ENCODE results near the gene CNGA3. TPM values are rescaled to one million over a fixed set of nuclear protein-coding genes. Genes with fewer than 3 reads are reported as not detected.

Gene CNGA3
- total and polyA plus RNA-seq, 2 of the 8 experiments (the other 6 are each of a cell fraction or from before 2014, with no cell fraction given) = 0.02 TPM; not detected in 1

DNA sequence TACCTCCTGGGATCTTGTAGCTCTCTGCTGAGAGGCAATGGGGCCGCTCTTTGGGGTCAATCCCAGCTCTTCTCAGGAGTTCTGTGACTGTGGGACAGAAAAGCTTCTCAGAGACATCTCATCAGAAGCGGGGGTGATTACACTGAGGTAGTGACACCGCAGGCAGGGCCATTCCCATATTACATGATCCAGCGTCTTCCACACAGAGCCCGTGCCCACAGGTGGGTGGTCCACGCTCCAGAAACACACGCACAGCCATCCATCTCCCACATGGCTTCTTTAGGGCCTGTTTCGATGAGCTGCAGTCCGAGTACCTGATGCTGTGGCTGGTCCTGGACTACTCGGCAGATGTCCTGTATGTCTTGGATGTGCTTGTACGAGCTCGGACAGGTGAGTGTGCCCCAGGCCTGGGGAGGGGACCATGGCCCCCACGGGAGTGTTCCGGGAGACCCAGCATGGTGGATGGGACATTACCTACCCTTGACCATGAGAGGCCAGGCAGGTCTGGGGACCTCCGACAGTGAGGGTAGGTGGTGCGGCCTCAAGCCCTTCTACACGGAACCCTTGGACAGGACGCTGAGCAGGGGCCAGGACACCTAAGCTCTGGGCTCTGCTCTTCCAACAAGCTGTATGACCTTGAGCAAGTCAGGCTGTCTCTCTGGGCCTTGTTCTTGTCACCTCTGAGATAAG lies 45.5 kb downstream of the CNGA3 start:
- H2AK5ac ChIP-seq (ENCODE audit: low read depth, low read length) = no peak overlapping the region
- CTCF ChIA-PET (ENCODE audit: partially characterized antibody) = interaction anchor here (0.6 to 1.1 kb wide), 2 partner anchors 30 to 116 kb away, joined by 3 read pairs; no protein-coding TSS in a partner anchor
- H3K79me1 ChIP-seq (ENCODE audit: low read depth, low read length) = no peaks in the 10 kb centered on the region
- no peaks in the 10 kb centered on the region for H3K36me3 ChIP-seq (ENCODE audit: control insufficient read depth in 2 of 4, insufficient read depth in 4 of 4, low read length in 3 of 4)
- H4K5ac ChIP-seq (ENCODE audit: insufficient read length, low read depth, low read length) = no peak overlapping the region
- H4K20me1 ChIP-seq (replicated peaks in 1 of 2; ENCODE audit: control insufficient read depth in 1 of 2, insufficient read depth in 2 of 2, low read length in 2 of 2) = no peaks in the 10 kb centered on the region
- no peak overlapping the region for H3K4me2 ChIP-seq (ENCODE audit: insufficient read depth in 1 of 2, low read depth in 2 of 2, low read length in 2 of 2)
- no peak for FAIRE-seq
- no peak overlapping the region for H3K14ac ChIP-seq (ENCODE audit: insufficient read length)
- no peak overlapping the region for H3K56ac ChIP-seq (replicated peaks; ENCODE audit: insufficient read length, low read depth, low read length)
- H3K18ac ChIP-seq (ENCODE audit: extremely low read depth, low read length) = no peak overlapping the region
- no peak overlapping the region for H2BK120ac ChIP-seq (replicated peaks; ENCODE audit: low read depth, low read length)
- H3K27me3 ChIP-seq (replicated peaks in 1 of 4; ENCODE audit: control insufficient read depth in 3 of 4, extremely low read depth in 1 of 4, insufficient read depth in 3 of 4, low read length in 3 of 4) = peaks cover 0 to 2% (median 0%) of the 10 kb centered on the region in 4 experiments; a peak in 2 of 7 replicates
- no peak overlapping the region for H2BK15ac ChIP-seq (ENCODE audit: low read length)
- 92% methylated on average over 18 of the region's 18 CpGs; no CpG with 5 or more reads in 1 of the 2 experiments for WGBS, 2 experiments (ENCODE audit: extremely low coverage in 1 of 2, insufficient coverage in 1 of 2, insufficient read length in 1 of 2, insufficient replicate concordance in 2 of 2, low coverage in 1 of 2, low lambda C conversion rate in 2 of 2, missing lambda C conversion rate in 1 of 2)
- H3K9me3 ChIP-seq (ENCODE audit: insufficient read depth in 2 of 2, low read depth in 1 of 2, low read length in 1 of 2) = no peaks in the 10 kb centered on the region; a peak in 1 of 4 replicates
- no peaks in the 10 kb centered on the region for H3K23me2 ChIP-seq (ENCODE audit: low read depth, low read length)
- H3K4me1 ChIP-seq (replicated peaks in 1 of 4; ENCODE audit: control insufficient read depth in 3 of 4, insufficient read depth in 4 of 4, low read length in 3 of 4) = peaks cover 0 to 4% (median 0%) of the 10 kb centered on the region in 4 experiments; a peak in 2 of 7 replicates
- no peak overlapping the region for H4K8ac ChIP-seq (ENCODE audit: extremely low read depth, insufficient read depth, low read length)
- no peak overlapping the region for H2BK20ac ChIP-seq (ENCODE audit: low read length)
- POLR2A ChIA-PET (ENCODE audit: partially characterized antibody) = no interaction called here
- DNase-seq (ENCODE audit: low read depth in 1 of 2, low spot score in 2 of 2) = no peak
- H3K23ac ChIP-seq (ENCODE audit: insufficient read length) = no peak overlapping the region
- H2BK12ac ChIP-seq (ENCODE audit: low read depth, low read length) = no peak overlapping the region
- H4K91ac ChIP-seq (replicated peaks; ENCODE audit: insufficient read length, low read length) = no peak overlapping the region
- no peak overlapping the region for H3K27ac ChIP-seq (ENCODE audit: low read depth, low read length)
- no peaks in the 10 kb centered on the region for H3K79me2 ChIP-seq (ENCODE audit: control insufficient read depth in 1 of 2, insufficient read depth in 2 of 2, low read length in 2 of 2)
- H3K9ac ChIP-seq (replicated peaks in 1 of 4; ENCODE audit: extremely low read depth in 1 of 4, low read depth in 3 of 4, low read length in 3 of 4) = no peak overlapping the region
- H3K4ac ChIP-seq (replicated peaks; ENCODE audit: insufficient read length, low read depth, low read length) = no peak overlapping the region
- H3K4me3 ChIP-seq (ENCODE audit: extremely low read depth in 1 of 4, insufficient read depth in 2 of 4, low read depth in 3 of 4, low read length in 4 of 4) = no peak overlapping the region
- H2AFZ ChIP-seq (ENCODE audit: low read length) = no peak overlapping the region
- H2BK5ac ChIP-seq (ENCODE audit: low read depth, low read length) = no peak overlapping the region
- TF ChIP-seq PHF8 (conservative IDR thresholded peaks at IDR 0.05; ENCODE audit: low read depth, low read length) (no peak), KDM5A (IDR thresholded peaks at IDR 0.05; ENCODE audit: low read length) (no peak), CEBPB (IDR thresholded peaks at IDR 0.05; ENCODE audit: low read depth, low read length) (no peak), TAF1 (IDR thresholded peaks at IDR 0.05; ENCODE audit: low read depth, low read length) (no peak), GTF2F1 (IDR thresholded peaks at IDR 0.05; ENCODE audit: borderline replicate concordance, low read depth, low read length) (no peak), RAD21 (IDR thresholded peaks at IDR 0.05 in 1 of 2, conservative IDR thresholded peaks at IDR 0.05 in 1 of 2; ENCODE audit: low read depth in 2 of 2, low read length in 2 of 2) (no peak), TEAD4 (IDR thresholded peaks at IDR 0.05; ENCODE audit: low read depth, low read length) (no peak), SAP30 (IDR thresholded peaks at IDR 0.05; ENCODE audit: insufficient read depth, insufficient replicate concordance, low read length) (no peak), SP2 (IDR thresholded peaks at IDR 0.05; ENCODE audit: low read length) (no peak)
- TF ChIP-seq, protein P1, sequence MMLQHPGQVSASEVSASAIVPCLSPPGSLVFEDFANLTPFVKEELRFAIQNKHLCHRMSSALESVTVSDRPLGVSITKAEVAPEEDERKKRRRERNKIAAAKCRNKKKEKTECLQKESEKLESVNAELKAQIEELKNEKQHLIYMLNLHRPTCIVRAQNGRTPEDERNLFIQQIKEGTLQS (IDR thresholded peaks at IDR 0.05; ENCODE audit: insufficient read depth, low read depth, low read length) = no peak
- TF ChIP-seq, protein P2, sequence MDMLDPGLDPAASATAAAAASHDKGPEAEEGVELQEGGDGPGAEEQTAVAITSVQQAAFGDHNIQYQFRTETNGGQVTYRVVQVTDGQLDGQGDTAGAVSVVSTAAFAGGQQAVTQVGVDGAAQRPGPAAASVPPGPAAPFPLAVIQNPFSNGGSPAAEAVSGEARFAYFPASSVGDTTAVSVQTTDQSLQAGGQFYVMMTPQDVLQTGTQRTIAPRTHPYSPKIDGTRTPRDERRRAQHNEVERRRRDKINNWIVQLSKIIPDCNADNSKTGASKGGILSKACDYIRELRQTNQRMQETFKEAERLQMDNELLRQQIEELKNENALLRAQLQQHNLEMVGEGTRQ (IDR thresholded peaks at IDR 0.05; ENCODE audit: low read length) = no peak
